Vagina (tissue), 2 donors: ENCODE measurements around the gene ATP11A. TPM values are rescaled to one million over a fixed set of nuclear protein-coding genes. Genes with fewer than 3 reads are reported as not detected.

ENCODE experiments used
- DNase-seq, 2 donors: peaks; one replicate each; pipeline ENCODE4 v3.0.0-alpha.2; 2017; ENCODE audit errors: extremely low spot score in 2 of 2
- H3K27ac ChIP-seq: fragments of 200-600 bp; sonication (generic); one replicate; pipeline ENCODE4 v1.5.1; 2019
- H3K27me3 ChIP-seq: fragments of 200-600 bp; sonication (generic); one replicate; pipeline ENCODE4 v1.5.1; 2019
- H3K36me3 ChIP-seq, 2 donors: fragments of 200-600 bp; sonication (generic); one replicate each; pipeline ENCODE4 v1.5.1; 2017 to 2019
- H3K4me1 ChIP-seq: fragments of 200-600 bp; sonication (generic); one replicate; pipeline ENCODE4 v1.5.1; 2019
- H3K4me3 ChIP-seq, 2 donors: fragments of 200-600 bp; sonication (generic); 1 replicate in 1 of 2; 2 replicates in 1 of 2; pipeline ENCODE4 v1.5.1; 2016 to 2019
- H3K9me3 ChIP-seq: fragments of 200-600 bp; sonication (generic); one replicate; pipeline ENCODE4 v1.5.1; 2019
- CTCF ChIP-seq, 3 experiments: fragments of 450-650 bp in 2 of 3; fragments of 200-600 bp in 1 of 3; sonication (generic) in 1 of 3; IDR thresholded peaks; one replicate each; pipeline ENCODE4 v1.5.1; 2017 to 2019; ENCODE audit warnings: antibody characterized with exemption in 3 of 3, mild to moderate bottlenecking in 2 of 3, moderate library complexity in 2 of 3
- POLR2A ChIP-seq, 2 donors: fragments of 450-650 bp; IDR thresholded peaks; one replicate each; pipeline ENCODE4 v1.6.1; 2017; ENCODE audit warnings: antibody characterized with exemption in 2 of 2, mild to moderate bottlenecking in 2 of 2, moderate library complexity in 2 of 2
- POLR2AphosphoS5 ChIP-seq, 2 donors: sonication (generic); formaldehyde crosslinking; IDR thresholded peaks; one replicate each; pipeline ENCODE4 v1.9.0; 2017; ENCODE audit warnings: antibody characterized with exemption in 2 of 2, mild to moderate bottlenecking in 2 of 2, low read depth in 1 of 2; ENCODE audit not compliant: insufficient read depth in 1 of 2
- intact Hi-C: fragments of 100-400 bp; cut with DNase I; formaldehyde crosslinking; loops from one replicate; pipeline ENCODE4 v1.15.1; 2023
- total RNA-seq: library from RNA; depleted of rRNA; stranded (reverse); fragments of >200 nt; gene quantifications from one replicate; pipeline ENCODE4 v1.2.3, GENCODE V29; 2016

ATP11A gene
- total RNA-seq, 1 donor from 2014 or later: 33.4 TPM

GRCh38 chr13:112729408-112729807, 39.6 kb downstream of the ATP11A start:
- Histone ChIP-seq H3K27ac (no peak overlapping the region), H3K27me3 (no peaks in the 10 kb centered on the region), H3K36me3 (no peaks in the 10 kb centered on the region), H3K9me3 (no peaks in the 10 kb centered on the region), H3K4me1 (no peaks in the 10 kb centered on the region), H3K4me3 (no peak overlapping the region)
- TF ChIP-seq CTCF (IDR thresholded peaks at IDR 0.05) (no peak), POLR2A (IDR thresholded peaks at IDR 0.05) (no peak), POLR2AphosphoS5 (IDR thresholded peaks at IDR 0.05; ENCODE audit: insufficient read depth in 1 of 2, low read depth in 1 of 2) (no peak)
- DNase-seq: no peak
- intact Hi-C loops: no loop called here

DNA sequence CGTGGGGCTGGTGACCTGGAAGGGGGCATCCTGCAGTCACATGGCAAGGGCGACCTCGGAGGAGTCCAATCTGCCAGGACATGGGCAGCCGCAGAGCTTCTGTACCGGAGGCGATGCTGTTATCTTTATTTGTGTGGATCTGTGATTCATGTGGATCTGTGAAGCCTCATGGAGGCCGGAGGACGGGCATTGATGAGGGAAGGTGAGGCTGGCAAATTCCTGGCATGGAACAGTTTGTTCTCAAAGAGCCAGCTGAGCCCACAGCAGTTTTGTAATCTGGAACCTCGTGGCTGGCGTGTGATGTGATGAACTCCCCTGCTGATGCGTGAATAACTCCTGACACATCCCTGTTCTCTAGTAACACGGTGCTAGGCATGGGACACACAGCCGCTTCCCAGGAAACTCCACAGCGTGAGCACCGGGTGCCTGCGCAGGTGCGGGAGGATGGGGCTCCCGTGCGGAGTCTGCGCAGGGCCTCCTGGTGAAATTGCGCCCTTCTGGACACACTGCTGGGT, 40.4 kb downstream of the ATP11A start:
- Histone ChIP-seq H3K4me1 (no peaks in the 10 kb centered on the region), H3K9me3 (no peaks in the 10 kb centered on the region), H3K27me3 (no peaks in the 10 kb centered on the region), H3K27ac (no peak overlapping the region), H3K36me3 (no peaks in the 10 kb centered on the region), H3K4me3 (no peak overlapping the region)
- TF ChIP-seq POLR2AphosphoS5 (IDR thresholded peaks at IDR 0.05; ENCODE audit: insufficient read depth in 1 of 2, low read depth in 1 of 2) (no peak), POLR2A (IDR thresholded peaks at IDR 0.05) (no peak), CTCF (IDR thresholded peaks at IDR 0.05) (no peak)
- DNase-seq: no peak
- intact Hi-C loops: no loop called here

DNA sequence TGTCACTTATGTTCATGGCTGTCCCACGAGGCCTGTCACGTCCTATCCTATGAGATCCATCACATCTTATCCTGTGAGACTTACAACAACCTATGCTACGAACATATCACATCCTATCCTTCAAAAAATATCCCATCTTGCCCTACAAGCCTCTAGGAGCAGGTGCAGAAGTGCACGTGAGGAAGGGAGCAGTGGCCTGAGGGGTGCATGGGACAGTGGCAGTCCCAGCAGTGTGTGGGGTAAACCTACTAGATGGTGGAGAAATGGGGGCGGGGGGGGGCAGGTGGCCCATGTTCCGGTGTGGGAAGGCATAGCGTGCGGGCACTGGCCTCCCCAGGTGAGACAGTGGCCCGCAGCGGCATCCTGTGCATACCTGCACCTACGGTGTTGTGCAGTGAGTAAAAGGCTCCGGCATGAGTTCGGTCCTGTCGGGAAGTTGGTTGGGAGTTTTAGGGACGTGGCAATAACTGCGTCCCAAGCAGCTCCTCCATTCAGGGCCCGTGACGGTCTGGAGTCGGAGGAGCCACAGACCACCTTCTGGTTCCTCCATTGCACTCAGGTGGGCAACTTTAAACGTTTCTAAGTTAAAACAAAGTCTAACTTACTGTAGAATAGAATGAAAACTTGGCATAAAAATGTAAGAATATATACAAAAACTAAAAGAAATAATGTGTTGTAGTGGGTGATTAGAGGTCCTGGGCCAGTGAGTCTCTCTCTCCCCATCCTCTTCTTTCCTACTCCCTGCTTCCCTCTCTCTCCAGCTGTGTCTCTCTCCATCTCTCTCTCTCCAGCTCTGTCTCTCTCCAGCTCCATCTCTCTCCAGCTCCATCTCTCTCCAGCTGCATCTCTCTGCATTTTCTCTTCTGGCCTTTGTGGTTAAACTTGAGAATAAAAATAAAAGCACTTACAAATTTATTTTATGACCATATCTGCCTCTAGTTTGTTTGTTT, 42.1 kb downstream of the ATP11A start:
- DNase-seq: no peak
- no peak overlapping the region for H3K4me3 ChIP-seq
- intact Hi-C loops: no loop called here
- H3K27ac ChIP-seq: no peak overlapping the region
- no peaks in the 10 kb centered on the region for H3K4me1 ChIP-seq
- no peak for TF ChIP-seq POLR2A (IDR thresholded peaks at IDR 0.05)
- TF ChIP-seq POLR2AphosphoS5 (IDR thresholded peaks at IDR 0.05; ENCODE audit: insufficient read depth in 1 of 2, low read depth in 1 of 2): no peak
- no peak for TF ChIP-seq CTCF (IDR thresholded peaks at IDR 0.05)
- H3K27me3 ChIP-seq: no peaks in the 10 kb centered on the region
- no peaks in the 10 kb centered on the region for H3K36me3 ChIP-seq
- no peaks in the 10 kb centered on the region for H3K9me3 ChIP-seq

DNA sequence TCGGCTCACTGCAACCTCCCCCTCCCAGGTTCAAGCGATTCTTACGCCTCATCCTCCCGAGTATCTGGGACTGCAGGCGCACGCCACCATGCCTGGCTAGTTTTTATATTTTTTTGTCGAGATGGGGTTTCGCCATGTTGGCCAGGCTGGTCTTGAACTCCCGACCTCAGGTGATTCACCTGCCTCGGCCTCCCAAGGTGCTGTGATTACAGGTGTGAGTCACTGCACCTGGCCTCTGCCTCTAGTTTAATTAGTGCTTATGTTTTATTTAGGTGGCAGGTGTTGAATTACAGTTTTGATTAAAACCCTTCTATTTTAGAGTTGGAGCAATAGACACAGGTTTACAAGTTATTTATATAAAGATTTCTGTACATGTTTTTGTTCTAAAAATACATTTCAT, 42.8 kb downstream of the ATP11A start:
- no peaks in the 10 kb centered on the region for H3K27me3 ChIP-seq
- no peaks in the 10 kb centered on the region for H3K9me3 ChIP-seq
- H3K36me3 ChIP-seq: no peaks in the 10 kb centered on the region
- H3K4me1 ChIP-seq: no peaks in the 10 kb centered on the region
- intact Hi-C loops: no loop called here
- no peak for DNase-seq
- TF ChIP-seq CTCF (IDR thresholded peaks at IDR 0.05) (no peak), POLR2AphosphoS5 (IDR thresholded peaks at IDR 0.05; ENCODE audit: insufficient read depth in 1 of 2, low read depth in 1 of 2) (no peak), POLR2A (IDR thresholded peaks at IDR 0.05) (no peak)
- H3K27ac ChIP-seq: no peak overlapping the region
- H3K4me3 ChIP-seq: no peak overlapping the region

DNA sequence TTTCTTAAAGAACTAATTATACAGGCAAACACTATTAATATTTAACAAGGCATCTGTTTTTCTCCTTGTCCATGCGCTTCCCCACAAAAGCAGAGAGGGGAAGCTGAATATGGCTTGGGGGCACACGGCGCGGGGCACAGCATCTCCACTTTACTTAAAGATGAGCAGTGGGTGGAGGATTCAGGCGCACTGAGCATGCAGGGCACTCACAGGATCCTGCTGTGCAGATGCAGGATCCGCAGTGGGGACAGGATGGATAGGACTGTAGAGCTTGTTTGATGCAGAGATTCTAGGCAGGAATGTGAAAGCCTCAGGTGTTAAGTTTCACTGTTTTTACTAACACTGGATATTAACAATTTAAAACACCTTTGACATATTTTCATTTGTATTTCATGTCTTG, 43.3 kb downstream of the ATP11A start:
- H3K9me3 ChIP-seq: no peaks in the 10 kb centered on the region
- H3K4me3 ChIP-seq: no peak overlapping the region
- intact Hi-C loops: no loop called here
- H3K27ac ChIP-seq: no peak overlapping the region
- TF ChIP-seq POLR2AphosphoS5 (IDR thresholded peaks at IDR 0.05; ENCODE audit: insufficient read depth in 1 of 2, low read depth in 1 of 2) (no peak), POLR2A (IDR thresholded peaks at IDR 0.05) (no peak), CTCF (IDR thresholded peaks at IDR 0.05) (no peak)
- no peaks in the 10 kb centered on the region for H3K36me3 ChIP-seq
- no peak for DNase-seq
- no peaks in the 10 kb centered on the region for H3K4me1 ChIP-seq
- no peaks in the 10 kb centered on the region for H3K27me3 ChIP-seq
